Psoas muscle (tissue), 8 donors: ENCODE measurements around the gene LZTS3. TPM values are rescaled to one million over a fixed set of nuclear protein-coding genes. Genes with fewer than 3 reads are reported as not detected.

Experiments used
- ATAC-seq, 4 donors: fragments of 200-7000 bp; cut with Tn5 transposase; one replicate each; pipeline ENCODE4 v1.9.1; 2020; ENCODE audit warnings: moderate library complexity in 3 of 4, mild to moderate bottlenecking in 2 of 4
- DNase-seq, 2 donors: peaks; one replicate each; pipeline ENCODE4 v3.0.0-alpha.2; 2020
- H3K27ac ChIP-seq: fragments of 200-600 bp; one replicate; pipeline ENCODE4 v1.8.0; 2022
- H3K27me3 ChIP-seq, 3 donors: fragments of 200-600 bp in 1 of 3; one replicate each; pipeline versions ENCODE4 v1.6.1 to v1.8.0; 2013 to 2022; ENCODE audit warnings: low read length in 2 of 3, mild to moderate bottlenecking in 2 of 3, moderate library complexity in 1 of 3; ENCODE audit not compliant: insufficient read depth in 3 of 3
- H3K36me3 ChIP-seq, 2 donors: fragments of 200-600 bp in 1 of 2; one replicate each; pipeline versions ENCODE4 v1.6.1 to v1.8.0; 2013 to 2022; ENCODE audit warnings: low read depth in 1 of 2, mild to moderate bottlenecking in 1 of 2, moderate library complexity in 1 of 2; ENCODE audit not compliant: insufficient read depth in 1 of 2
- H3K4me1 ChIP-seq: fragments of 200-600 bp; one replicate; pipeline ENCODE4 v1.8.0; 2022
- H3K4me3 ChIP-seq: fragments of 200-600 bp; one replicate; pipeline ENCODE4 v1.8.0; 2022; ENCODE audit warnings: mild to moderate bottlenecking
- H3K9me3 ChIP-seq: fragments of 200-600 bp; one replicate; pipeline ENCODE4 v1.8.0; 2022
- WGBS, 3 donors: extraction: QIAGEN DNeasy Blood & Tissue Kit; methylation state at CpG; one replicate each; pipeline versions ENCODE4 v1.1.6 to v1.1.7; 2013; 5-methylcytosine and 5-hydroxymethylcytosine counted together
- intact Hi-C, 2 donors: fragments of 100-400 bp; cut with DNase I; formaldehyde crosslinking; loops; one replicate each; pipeline versions ENCODE4 v1.11.0 to v1.14.2; 2022
- polyA plus RNA-seq, 3 donors: library from polyadenylated mRNA; stranded (reverse); fragments of 200-250 nt; gene quantifications; one replicate each; pipeline ENCODE4 v1.2.3, GENCODE V29; 2013
- total RNA-seq, 4 donors: library from RNA; stranded (reverse); fragmentation: NEBNext Ultra II Directional in 2 of 4; extraction: Animal tissue kit (Norgen Biotek cat#: 25700) in 2 of 4; gene quantifications; one replicate each; pipeline versions ENCODE4 v1.2.1 to v1.2.4, GENCODE V29; 2021 to 2023
- TF ChIP-seq, protein P1 (sequence below): fragments of 200-600 bp; IDR thresholded peaks from one replicate; pipeline ENCODE4 v1.8.0; 2022; ENCODE audit warnings: antibody characterized with exemption
- donor health status: healthy with polysubstance abuse.
- donor health status: DM: no; HTN: no; CAD: no; lungs with moderate emphysema.
- donor health status: Bipolar disorder and iron deficiency.
- donor health status: healthy.
- donor health status: DM: yes; HTN: yes; CAD: no.
- donor health status: DM: no; HTN: no; CAD: no.
- donor health status: DM: no; HTN: no; CAD: no.
- donor health status: DM: yes; HTN: yes; CAD: no.

LZTS3 gene
- total and polyA plus RNA-seq, 7 donors = 4.1 to 13.7 (median 7.9) TPM

- Histone ChIP-seq H3K36me3 (no peaks in the 10 kb centered on the region), H3K27me3 (no peaks in the 10 kb centered on the region), H3K27ac (no peak overlapping the region), H3K9me3 (no peaks in the 10 kb centered on the region), H3K4me3 (no peak overlapping the region), H3K4me1 (peaks cover 9% of the 10 kb centered on the region)
- DNase-seq (peak; percentile 57 to 69), ATAC-seq (no peak)
- TF ChIP-seq, protein P1, sequence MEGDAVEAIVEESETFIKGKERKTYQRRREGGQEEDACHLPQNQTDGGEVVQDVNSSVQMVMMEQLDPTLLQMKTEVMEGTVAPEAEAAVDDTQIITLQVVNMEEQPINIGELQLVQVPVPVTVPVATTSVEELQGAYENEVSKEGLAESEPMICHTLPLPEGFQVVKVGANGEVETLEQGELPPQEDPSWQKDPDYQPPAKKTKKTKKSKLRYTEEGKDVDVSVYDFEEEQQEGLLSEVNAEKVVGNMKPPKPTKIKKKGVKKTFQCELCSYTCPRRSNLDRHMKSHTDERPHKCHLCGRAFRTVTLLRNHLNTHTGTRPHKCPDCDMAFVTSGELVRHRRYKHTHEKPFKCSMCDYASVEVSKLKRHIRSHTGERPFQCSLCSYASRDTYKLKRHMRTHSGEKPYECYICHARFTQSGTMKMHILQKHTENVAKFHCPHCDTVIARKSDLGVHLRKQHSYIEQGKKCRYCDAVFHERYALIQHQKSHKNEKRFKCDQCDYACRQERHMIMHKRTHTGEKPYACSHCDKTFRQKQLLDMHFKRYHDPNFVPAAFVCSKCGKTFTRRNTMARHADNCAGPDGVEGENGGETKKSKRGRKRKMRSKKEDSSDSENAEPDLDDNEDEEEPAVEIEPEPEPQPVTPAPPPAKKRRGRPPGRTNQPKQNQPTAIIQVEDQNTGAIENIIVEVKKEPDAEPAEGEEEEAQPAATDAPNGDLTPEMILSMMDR = no peak
- intact Hi-C loops = no loop called here
- WGBS, 3 donors = 65 to 71% (median 69%) methylated on average over 40 to 45 of the region's 45 CpGs
Observed at GRCh38 chr20:3165473-3166337, 7.6 kb downstream of the LZTS3 start.

- no peak for DNase-seq
- Histone ChIP-seq H3K9me3 (no peaks in the 10 kb centered on the region), H3K36me3 (no peaks in the 10 kb centered on the region), H3K4me1 (peaks cover 15% of the 10 kb centered on the region), H3K27me3 (no peaks in the 10 kb centered on the region), H3K4me3 (peak overlapping the region; percentile 22), H3K27ac (no peak overlapping the region)
- WGBS, 3 donors = 72 to 89% (median 78%) methylated on average over 27 to 41 of the region's 41 CpGs
- TF ChIP-seq, protein P1 = no peak
- intact Hi-C loops = no loop called here
- no peak for ATAC-seq
Observed at GRCh38 chr20:3164763-3165410, 8.5 kb downstream of the LZTS3 start.

DNA sequence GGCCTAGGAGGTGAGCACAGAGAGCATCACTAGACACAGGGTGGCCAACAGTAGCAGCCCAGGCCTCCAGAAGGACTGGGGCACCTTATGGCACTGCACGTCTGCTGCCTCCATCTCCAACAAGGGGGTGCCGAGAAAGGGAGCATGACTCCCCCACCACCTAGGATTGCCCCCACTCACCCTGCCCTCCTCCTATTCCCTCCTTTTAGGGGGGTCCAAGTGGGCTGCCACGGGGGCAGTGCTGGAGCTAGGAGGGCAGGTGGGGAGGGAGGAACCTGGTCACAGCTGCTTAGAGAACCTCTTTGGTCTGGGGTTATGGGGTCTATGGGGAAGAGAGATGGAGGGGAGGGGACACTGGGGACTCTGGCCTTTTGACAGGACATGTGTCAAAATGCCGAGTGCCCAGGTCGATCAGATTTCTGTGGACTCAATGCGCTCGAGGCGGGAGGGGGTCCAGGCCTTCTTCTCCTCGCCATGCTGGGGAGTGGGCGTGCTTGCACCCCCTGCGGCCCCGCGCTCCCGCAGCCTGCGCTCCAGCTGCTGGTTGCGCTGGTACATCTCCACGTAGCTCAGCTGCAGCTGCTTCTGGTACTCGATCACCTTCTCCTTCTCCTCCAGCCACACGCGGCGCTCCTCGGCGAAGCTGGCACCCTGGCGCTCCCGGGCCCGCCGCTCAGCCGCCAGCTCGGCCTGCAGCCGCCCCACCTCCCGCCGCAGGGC, 9.1 kb downstream of the LZTS3 start:
- no peak overlapping the region for H3K4me3 ChIP-seq
- ATAC-seq (no peak), DNase-seq (no peak)
- peaks cover 16% of the 10 kb centered on the region for H3K4me1 ChIP-seq
- no peaks in the 10 kb centered on the region for H3K36me3 ChIP-seq
- no peak overlapping the region for H3K27ac ChIP-seq
- H3K9me3 ChIP-seq = no peaks in the 10 kb centered on the region
- no peaks in the 10 kb centered on the region for H3K27me3 ChIP-seq
- 73 to 94% (median 81%) methylated on average over 20 to 32 of the region's 32 CpGs for WGBS, 3 donors
- intact Hi-C loops = no loop called here
- TF ChIP-seq, protein P1 = no peak

GRCh38 chr20:3163099-3164042, 10.0 kb downstream of the LZTS3 start:
- no peak for DNase-seq
- TF ChIP-seq, protein P1 = no peak
- peak in 3 of 4 donors; percentile 31 to 59 (median 37) for ATAC-seq
- H3K4me3 ChIP-seq = no peak overlapping the region
- no peaks in the 10 kb centered on the region for H3K9me3 ChIP-seq
- no peaks in the 10 kb centered on the region for H3K27me3 ChIP-seq
- intact Hi-C loops = no loop called here
- peaks cover 21% of the 10 kb centered on the region for H3K4me1 ChIP-seq
- H3K27ac ChIP-seq = peak overlapping the region; percentile 46
- 60 to 85% (median 69%) methylated on average over 14 of the region's 14 CpGs for WGBS, 3 donors
- no peaks in the 10 kb centered on the region for H3K36me3 ChIP-seq
